Measurements from ENCODE around the gene FSTL4. TPM values are rescaled to one million over a fixed set of nuclear protein-coding genes. Genes with fewer than 3 reads are reported as not detected.
A peak's percentile ranks its signal among the peaks of the same experiment; 100 is the strongest.

Gene FSTL4
- total RNA-seq, 1 donor from 2014 or later, result not detected

- no peak for DNase-seq (ENCODE audit: low read depth)
These were observed 97.9 kb downstream of the FSTL4 start for GRCh38 chr5:133514456-133514855.

GRCh38 chr5:133512896-133513295 is 99.4 kb downstream of the FSTL4 start:
- DNase-seq (ENCODE audit: low read depth), result no peak

- DNase-seq (ENCODE audit: low read depth), result no peak
These were observed 100.6 kb downstream of the FSTL4 start for GRCh38 chr5:133511653-133512235.

- no peak for DNase-seq (ENCODE audit: low read depth)
These were observed 101.6 kb downstream of the FSTL4 start for GRCh38 chr5:133510634-133511262.

- DNase-seq (ENCODE audit: low read depth), result peak; percentile 28
These were observed 102.6 kb downstream of the FSTL4 start for GRCh38 chr5:133509742-133510079.

- DNase-seq (ENCODE audit: low read depth), result peak; percentile 19
These were observed 103.2 kb downstream of the FSTL4 start for GRCh38 chr5:133508845-133509741.

GRCh38 chr5:133508331-133508730 is 104.0 kb downstream of the FSTL4 start:
- DNase-seq (ENCODE audit: low read depth), result no peak

GRCh38 chr5:133506181-133506580 is 106.2 kb downstream of the FSTL4 start:
- no peak for DNase-seq (ENCODE audit: low read depth)

- no peak for DNase-seq (ENCODE audit: low read depth)
These were observed 108.8 kb downstream of the FSTL4 start for GRCh38 chr5:133503511-133503910.

GRCh38 chr5:133499895-133500294 is 112.4 kb downstream of the FSTL4 start:
- DNase-seq (ENCODE audit: low read depth), result no peak

GRCh38 chr5:133497608-133498348 is 114.6 kb downstream of the FSTL4 start:
- DNase-seq (ENCODE audit: low read depth), result no peak

GRCh38 chr5:133496631-133497030 is 115.7 kb downstream of the FSTL4 start:
- DNase-seq (ENCODE audit: low read depth), result no peak

- no peak for DNase-seq (ENCODE audit: low read depth)
These were observed 117.5 kb downstream of the FSTL4 start for GRCh38 chr5:133494923-133495246.

GRCh38 chr5:133494232-133494922 is 118.0 kb downstream of the FSTL4 start:
- no peak for DNase-seq (ENCODE audit: low read depth)

GRCh38 chr5:133489632-133490031 is 122.7 kb downstream of the FSTL4 start:
- DNase-seq (ENCODE audit: low read depth), result peak; percentile 4

GRCh38 chr5:133487093-133487492 is 125.2 kb downstream of the FSTL4 start:
- DNase-seq (ENCODE audit: low read depth), result no peak

- DNase-seq (ENCODE audit: low read depth), result no peak
These were observed 126.9 kb downstream of the FSTL4 start for GRCh38 chr5:133485468-133485867.

- no peak for DNase-seq (ENCODE audit: low read depth)
These were observed 128.8 kb downstream of the FSTL4 start for GRCh38 chr5:133483406-133484090.

- no peak for DNase-seq (ENCODE audit: low read depth)
These were observed 130.3 kb downstream of the FSTL4 start for GRCh38 chr5:133482028-133482427.

- DNase-seq (ENCODE audit: low read depth), result no peak
These were observed 131.5 kb downstream of the FSTL4 start for GRCh38 chr5:133480866-133481265.

- DNase-seq (ENCODE audit: low read depth), result no peak
These were observed 132.0 kb downstream of the FSTL4 start for GRCh38 chr5:133480366-133480765.
